GM21723 (cell line): ENCODE data around the gene SLIT2.

Experiments
- ATAC-seq: cut with Tn5 transposase; IDR thresholded peaks from one replicate; pipeline ENCODE4 v1.9.1; 2021; ENCODE audit warnings: mild to moderate bottlenecking, moderate library complexity; ENCODE audit not compliant: unreplicated experiment

SLIT2 gene

DNA sequence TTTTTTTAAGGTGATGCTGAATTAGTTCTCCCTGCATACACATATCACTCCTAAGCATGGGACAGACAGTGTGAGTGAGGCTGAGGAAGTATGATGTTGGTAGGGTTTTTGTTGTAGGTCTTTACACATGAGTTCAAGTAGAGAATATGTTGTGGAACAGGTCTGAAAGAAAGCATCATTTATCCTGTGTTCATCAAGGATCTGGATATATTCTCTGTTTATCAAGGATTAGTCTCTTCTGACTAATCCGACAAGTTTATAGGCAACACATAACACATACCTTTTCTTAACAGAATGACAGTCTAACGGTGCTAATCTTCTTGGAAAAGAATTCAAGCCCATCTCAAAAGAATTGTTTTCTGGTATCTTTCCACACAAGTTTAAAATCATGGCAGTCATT is 10.5 kb downstream of the SLIT2 start:
- ATAC-seq, result no peak

DNA sequence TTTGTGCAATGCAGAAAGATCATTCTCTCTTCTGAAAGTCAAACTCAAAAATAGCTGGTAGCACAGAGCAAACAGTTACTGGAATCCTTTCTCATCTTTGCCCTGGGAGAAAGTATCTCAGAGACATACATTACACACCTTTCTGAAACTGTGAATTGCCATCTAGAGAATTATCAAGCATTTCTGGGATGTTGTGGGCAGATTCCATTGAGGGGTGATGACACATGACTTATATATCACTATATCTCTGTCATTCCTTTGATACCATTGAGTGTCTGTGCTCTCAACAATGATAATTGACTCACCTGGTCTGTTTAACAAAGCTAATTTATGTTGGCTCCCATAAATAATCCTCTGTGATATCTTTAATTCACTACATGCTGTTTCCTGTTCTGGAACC is 13.0 kb downstream of the SLIT2 start:
- no peak for ATAC-seq

DNA sequence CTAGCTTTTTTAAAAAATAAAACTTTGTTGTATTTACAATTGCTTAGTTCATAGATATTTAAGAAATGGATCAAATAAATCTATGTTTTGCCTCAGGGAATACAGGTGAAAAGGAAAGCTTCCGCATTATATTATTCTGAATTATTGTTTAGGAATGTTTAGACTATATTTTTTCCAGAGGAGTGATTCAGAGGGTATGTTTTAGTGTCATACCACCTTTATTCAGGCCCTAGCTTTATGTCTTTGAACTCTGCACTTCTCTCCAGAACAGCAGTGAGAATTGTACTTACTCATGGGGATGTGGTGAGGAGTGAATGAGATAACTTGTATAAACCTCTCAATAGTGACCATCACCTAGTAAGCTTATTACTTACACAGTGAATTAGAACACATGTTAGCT is 14.0 kb downstream of the SLIT2 start:
- no peak for ATAC-seq

DNA sequence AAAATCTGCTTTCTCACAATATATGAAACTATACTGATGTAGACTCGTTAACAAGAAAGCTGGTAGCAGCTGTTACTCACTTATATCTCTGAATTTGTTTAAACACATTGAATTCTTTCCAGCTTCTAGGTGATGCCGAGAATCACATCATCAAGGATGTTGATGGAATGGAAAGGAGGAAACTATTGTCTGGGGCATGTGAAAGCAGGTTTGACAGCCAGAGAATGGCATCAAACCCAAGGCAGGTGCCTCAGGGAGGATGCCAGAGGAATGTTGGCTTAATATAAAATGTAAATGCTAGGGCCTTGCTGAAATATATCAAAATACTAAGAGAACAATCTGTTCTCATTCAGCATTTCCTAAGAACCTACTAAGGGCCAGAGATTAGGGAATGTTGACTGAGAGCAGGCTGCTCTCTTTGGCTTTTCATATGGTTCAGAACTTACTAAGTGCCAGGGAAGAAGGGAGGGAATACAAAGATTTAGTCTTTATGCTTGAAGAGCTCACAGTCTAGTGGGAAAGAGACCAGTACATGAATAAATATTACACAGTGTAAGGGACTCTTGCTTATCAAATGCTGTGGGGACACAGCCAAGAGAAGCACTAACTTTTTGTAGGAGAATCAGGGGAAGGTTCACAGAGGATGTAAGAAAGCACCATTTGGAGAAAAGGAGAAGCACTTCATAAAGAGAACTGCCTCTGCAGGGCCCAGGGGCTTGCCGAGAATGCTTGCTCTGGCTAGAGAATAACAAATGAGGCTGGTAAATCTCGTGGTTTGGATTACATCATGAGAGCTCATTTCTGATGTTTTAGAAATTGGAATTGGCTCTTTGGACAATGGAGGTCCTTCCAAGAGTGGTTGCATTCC is 14.7 kb downstream of the SLIT2 start:
- ATAC-seq, result no peak

DNA sequence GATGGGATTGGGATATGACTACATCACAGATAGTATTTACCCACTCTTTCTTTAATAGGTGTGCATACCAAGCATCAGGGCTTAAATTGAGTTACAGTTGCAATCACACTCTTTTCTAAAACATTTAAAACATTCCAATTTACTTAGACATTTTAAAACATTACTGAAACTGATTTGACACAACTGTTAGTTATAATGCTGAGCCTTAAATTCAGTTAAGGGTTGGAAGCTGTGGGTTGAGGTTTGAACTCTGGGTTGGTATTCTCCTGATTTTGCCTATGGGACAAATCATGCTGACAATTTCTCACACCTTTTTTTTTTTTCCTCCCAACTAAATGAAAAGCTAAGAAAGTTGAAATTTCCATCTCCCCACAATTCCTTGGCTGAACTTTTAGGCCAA is 16.3 kb downstream of the SLIT2 start:
- ATAC-seq, result no peak

DNA sequence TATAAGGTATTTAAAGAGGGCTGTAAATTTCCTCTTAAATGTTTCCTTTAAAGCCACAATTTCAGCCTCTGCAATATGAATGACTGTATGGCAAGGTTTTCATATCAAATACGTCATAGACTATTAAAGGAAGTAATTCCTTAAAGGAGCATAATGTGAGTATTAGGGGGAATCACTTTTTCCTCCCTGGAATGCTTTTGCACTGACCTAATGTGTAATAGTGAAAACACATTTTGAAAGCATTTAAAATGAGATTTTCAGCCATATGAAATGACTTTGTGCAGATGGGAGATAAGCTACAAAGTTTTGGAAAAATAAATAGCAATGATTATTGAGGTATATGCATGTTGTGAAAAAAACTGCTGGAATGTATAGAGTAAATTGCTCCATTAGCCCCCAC is 17.6 kb downstream of the SLIT2 start:
- ATAC-seq, result no peak

DNA sequence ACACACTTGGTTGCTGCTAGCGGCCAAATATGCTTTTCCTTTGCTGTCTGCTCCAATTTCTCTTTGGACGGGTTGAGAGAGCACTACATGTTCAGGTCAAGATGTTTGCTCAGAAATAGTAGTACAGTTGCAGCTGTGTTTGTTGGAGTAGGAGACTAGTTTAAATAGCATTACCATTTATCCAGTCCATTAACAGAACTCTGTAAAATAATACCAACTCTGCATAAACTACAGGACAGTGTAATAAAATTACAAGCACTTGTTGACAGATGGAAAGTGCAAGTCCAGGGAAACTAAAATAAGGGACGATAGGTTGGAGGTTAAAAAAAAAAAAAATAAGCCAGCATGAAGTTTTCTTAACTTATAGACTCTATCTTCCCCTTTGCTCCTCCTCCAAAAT is 20.2 kb downstream of the SLIT2 start:
- ATAC-seq, result no peak

DNA sequence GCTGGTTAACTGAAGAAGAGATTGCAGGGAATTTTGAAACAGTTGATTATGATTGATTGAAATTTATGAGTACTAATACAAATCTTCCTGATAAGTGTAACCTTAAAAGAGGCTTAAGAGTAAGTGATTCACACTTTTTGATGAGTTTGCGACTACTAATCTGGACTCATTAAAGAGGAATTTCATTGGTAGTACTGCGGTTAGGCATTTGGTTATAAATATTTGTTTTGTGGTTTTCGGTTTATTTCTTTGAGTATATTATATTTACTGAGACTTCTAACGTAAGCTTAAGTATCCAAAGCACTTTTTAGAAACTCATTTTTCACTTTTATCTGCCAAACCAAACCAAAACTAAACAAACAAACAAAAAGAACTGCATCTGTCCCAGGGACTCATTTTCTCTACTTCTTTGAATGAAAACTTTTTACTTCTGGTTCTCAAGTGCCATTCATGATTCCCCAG is 20.7 kb downstream of the SLIT2 start:
- no peak for ATAC-seq

DNA sequence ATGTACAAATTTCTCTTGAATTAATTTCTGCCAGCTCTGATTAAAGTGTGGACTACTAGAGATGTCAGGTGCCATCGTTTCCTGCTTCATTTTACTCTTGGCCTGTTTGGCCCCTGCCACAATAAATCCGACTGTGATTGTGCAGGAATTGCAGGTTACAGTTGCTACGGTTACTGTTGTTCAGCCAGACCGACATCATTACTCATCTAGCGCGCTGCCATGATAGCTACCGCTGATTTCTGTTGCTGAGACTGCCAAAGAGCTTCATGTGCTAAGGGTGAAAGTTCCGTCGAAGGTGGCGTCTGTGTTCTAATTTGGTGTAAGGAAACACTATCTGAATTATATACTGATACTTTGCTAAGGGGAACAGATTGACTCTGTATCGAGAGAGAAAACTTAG is 22.1 kb downstream of the SLIT2 start:
- ATAC-seq, result no peak

DNA sequence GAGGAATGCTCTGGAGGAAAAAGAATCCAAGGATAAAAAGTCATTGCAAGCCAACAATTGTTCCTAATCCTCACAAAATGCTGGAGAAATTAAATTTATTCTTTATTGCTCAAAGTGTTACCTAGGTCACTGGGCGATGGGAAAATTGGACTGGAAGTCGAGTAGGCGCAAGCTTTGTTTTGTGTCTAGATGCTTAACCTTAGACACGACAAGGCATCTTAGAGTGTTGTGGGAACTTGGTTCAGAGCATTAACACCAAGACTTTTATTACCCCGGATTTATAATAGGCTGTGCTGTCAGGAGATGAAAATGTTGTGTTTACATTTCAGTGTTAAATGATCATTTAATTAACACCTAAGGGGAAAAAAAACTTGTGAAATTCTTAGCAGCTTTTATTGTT is 25.1 kb downstream of the SLIT2 start:
- ATAC-seq, result no peak

DNA sequence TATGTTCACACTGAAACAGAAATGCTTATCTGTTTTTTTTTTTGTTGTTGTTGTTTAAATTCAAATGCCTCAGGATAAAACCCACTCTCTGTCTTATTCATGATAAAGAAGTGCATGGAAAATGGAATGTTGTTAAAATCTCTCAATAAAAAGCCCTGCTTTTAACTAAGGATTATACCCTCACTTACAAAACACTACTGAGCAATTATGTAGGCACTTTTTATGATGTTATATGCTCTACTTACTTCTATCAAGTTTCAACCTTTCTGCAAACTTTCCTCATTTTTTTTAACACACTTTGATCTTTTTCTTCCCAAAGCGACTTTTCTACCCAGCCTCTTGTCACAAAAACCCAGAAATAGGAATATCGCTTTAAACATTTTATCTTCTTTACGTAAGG is 26.5 kb downstream of the SLIT2 start:
- no peak for ATAC-seq

DNA sequence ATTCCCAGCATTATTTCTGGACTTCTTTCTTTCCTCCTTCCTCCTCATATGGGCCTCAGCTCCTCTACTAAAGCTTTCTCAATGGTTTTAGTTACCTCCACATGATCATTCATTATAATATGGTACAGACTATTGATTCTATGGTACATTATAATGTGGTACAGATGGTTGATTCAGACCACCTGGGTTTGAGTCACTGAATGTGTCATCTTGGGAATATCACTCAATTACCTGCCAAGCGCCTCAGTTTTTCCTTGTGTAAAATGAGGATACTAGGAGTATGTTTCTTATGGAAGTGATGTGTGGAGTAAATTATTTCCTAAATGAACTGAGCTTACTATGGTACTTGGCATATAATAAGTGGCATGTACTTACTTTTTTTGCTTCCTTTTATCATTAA is 27.7 kb downstream of the SLIT2 start:
- ATAC-seq, result no peak

DNA sequence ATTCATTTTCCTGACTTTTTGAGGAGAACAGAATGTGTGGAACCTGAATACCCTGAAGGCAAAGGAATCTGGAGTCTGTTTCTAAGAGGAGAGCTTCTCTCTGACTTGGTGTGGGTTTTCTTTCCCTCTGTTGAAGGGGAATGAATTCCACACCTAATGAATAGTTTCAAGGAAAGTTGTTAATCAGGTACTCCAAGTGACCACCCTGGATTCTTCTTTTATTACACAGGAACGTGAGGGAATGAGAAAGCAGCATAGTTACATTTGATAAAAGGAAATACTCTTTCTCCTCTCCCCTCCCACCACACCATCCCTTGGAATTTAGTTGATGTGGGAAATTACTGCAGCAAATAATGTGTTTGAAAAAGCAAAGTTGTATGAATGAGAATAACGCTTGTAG is 29.7 kb downstream of the SLIT2 start:
- ATAC-seq, result no peak

DNA sequence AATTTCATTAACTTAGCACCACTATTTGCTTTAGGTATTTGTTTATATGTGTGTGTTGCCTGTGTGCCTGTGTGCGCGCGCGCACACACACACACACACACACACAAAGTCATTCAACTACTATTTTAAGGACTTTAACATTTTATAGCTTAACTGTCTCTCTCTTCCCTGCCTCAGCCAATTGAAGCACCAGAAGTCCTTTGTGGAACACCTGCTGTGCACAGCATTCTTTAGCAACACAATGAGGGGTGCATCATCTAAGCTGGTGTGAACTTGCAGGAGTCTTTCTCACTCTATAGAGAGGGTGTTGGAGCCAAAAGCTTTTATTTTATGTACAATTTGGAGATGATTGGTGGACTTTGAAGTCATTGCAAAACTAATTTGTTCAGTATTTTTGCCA is 31.3 kb downstream of the SLIT2 start:
- no peak for ATAC-seq

DNA sequence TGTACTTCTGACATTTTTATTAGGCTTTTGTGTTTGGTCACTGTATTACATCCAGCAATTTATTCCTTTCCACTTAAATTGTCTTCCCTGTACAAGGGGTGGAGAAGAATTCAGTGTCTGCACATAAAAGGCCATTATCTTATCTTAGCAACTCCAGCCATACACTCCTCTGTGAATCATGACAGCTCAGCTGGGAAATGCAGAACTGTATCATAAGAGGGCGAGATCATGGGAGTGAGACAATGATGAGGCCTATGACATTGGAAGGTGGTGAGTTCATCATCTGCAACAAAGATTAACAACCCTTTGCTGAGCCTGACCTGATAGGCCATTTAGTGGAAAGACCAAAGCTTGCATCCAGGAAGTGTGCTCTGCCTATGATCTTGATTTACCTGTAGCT is 33.3 kb downstream of the SLIT2 start:
- no peak for ATAC-seq

DNA sequence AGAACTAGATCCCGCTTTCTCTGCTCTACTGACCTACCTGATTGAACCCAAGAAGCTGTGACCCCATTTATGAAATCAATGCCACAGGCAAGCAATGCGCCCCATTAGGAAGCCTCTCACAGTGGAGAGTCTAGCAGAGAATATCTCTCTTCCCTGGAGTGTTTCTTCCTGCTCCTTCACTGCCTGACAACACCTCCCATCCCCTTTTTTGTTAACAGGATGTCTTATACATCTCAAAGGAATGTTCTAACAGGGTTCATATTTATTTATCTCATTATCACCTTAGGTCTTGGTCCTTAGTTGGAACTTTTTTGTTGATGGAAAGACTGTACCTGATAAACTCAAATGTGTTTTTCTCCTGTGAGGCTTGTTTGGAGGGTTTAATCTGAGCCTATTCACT is 35.5 kb downstream of the SLIT2 start:
- ATAC-seq, result no peak

DNA sequence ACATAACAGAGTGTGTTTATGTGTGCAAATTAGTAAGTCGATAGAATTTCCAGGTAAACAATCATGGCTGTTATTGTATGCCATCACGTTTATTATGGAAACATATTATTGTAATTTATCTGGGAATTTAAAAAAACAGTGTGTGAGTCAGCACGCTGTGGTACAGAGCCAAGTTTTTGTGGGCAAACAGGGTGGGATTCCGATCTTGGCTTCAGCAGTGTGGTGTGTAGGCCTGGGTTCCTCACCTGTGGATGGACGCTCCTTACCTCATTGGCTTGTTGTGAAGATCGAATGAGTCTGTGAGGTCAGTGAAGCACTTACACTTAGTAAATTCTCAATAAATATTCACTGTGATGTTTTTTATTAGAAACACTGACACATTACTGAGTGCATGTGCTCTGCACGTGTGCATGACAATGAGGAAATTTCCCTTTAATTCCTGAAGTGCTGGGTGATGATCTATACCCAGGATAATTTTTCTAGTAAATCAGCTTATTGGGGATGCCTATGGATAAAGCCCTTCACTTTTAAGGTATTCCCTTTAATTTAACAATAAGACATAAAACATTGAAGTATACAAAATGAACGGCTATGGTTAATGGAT is 36.4 kb downstream of the SLIT2 start:
- ATAC-seq, result no peak

DNA sequence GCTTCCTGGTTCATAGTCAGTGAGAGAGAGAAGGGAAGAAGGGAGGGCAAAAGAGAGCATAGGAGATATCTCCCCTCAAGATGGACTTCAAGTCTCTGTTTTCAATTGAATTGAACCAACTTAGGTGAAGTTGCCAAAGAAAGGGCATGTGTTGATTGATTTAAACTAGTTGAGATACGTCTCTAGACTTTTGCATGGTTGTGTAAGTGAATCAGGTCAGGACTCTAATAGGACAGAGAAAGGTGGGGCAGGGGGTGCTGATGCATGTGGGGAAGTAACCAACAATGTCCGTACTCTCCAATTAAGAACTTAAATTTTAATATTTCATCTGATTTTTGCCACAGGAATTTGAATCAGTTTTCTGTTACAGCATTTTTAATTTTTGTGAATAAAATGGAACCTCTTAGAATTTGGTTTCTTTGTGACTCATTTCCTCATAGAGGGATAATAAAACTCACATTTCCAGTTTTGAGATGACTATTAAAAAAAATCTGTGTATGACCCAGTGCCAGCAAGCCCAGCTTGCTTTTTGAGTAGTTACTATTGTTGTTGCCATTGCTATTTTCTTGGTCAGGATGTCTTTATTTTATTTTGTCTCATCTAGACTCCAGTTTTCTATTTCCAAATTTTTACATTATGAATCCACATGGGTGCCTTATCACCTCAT is 37.3 kb downstream of the SLIT2 start:
- no peak for ATAC-seq

DNA sequence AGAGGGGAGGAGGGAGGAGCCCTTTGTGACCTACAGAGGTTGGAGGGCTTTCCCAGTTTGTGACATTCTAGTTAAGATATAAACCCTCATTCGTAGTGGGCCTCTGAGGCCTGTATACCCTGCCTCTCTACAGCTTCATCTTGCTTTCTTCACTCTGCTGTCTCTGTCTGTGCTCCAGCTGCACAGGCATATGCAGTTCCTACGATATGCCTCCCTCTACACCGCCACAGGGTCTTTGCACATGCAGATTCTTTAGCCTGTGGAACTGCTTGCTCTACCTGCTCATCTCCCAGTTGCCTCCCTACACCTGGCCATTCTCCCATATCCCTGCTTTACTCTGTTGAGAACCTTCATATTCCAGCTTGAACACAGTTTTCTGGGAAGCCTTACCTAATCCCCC is 38.1 kb downstream of the SLIT2 start:
- no peak for ATAC-seq

DNA sequence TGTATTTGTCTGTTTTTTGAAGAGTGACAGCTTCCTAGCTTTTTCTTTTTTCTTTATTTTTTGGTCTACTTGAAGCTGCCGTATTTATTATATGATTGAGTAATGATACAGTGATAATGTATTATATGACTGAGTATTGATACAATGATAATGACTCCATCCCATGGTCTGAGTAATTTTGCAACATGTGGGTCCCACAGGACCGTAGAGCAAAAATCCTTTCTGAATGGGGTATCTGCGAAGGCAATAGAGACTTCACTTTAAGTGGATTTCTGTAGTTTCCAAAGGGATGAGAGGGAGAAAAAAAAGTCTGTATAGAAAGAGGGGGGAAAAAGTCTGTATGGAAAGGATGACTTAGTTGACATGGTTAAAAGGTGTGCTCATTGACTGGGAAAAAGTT is 41.0 kb downstream of the SLIT2 start:
- ATAC-seq, result no peak

DNA sequence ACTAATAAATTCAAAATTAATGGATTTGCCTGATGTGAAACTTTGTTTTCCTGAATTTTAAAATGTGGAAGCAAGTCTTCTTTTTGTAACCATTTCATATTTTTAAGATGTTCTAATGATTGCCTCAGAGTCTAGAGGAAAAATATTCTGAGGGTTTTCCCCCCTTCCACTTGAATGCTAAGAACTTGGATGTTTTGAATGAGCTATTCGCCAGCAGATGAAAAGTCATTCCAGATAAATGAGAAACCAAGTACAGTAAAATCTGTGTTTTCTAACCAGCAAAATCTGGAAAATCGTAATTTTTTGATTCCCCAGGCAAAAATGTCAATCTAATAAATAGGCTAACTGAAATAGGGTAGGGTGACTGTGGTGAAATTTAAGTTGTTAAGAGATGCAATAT is 45.6 kb downstream of the SLIT2 start:
- ATAC-seq, result no peak

DNA sequence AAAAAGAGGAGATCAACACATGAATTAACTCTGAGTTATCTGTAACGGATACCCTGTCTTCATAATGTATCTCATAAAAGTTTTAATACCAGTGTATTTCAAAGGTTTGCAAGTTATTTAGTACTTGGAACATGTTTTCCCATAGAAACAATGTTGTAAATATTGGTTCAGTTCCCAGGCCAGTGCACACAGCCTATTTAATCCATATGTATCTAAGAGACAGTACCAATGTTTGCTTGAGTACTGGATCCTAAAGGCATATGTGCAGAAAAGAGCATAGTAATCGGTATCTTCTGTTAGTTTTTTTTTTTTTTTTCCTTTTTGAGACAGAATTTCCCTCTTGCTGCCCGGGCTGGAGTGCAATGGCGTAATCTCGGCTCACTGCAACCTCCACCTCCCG is 46.1 kb downstream of the SLIT2 start:
- ATAC-seq, result no peak
